Stomach (tissue), 4 donors: Measurements from ENCODE around the gene BBS1.

Experiments used
- EP300 ChIP-seq: sonication (generic); formaldehyde crosslinking; IDR thresholded peaks from one replicate; pipeline ENCODE4 v1.6.1; 2017; ENCODE audit warnings: antibody characterized with exemption
- TF ChIP-seq, protein P1 (sequence below), 7 experiments: fragments of 450-650 bp in 4 of 7; fragments of 200-600 bp in 3 of 7; sonication (generic) in 3 of 7; IDR thresholded peaks; one replicate each; pipeline ENCODE4 v1.5.1; 2016 to 2019; ENCODE audit warnings: antibody characterized with exemption in 7 of 7, control low read depth in 2 of 7, mild to moderate bottlenecking in 1 of 7

DNA sequence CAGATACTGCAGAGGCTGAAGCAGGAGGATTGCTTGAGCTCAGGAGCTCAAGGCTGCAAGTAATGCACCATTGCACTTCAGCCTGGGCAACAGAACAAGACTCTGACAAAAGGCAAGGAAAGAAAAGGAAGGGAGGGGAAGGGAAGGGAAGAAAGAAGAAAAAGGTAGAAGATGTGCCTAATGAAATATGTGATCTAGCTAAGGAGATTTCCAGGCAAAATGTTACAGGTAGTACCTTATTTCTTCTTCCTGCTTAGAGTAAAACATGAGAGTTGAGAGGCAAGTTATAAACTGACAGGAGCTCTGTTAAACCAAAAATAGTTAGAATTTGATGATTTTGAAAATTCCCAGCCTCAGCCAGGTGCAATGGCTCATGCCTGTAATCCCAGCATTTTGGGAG, 48.4 kb upstream of the BBS1 start:
- TF ChIP-seq EP300: no peak
- TF ChIP-seq, protein P1, sequence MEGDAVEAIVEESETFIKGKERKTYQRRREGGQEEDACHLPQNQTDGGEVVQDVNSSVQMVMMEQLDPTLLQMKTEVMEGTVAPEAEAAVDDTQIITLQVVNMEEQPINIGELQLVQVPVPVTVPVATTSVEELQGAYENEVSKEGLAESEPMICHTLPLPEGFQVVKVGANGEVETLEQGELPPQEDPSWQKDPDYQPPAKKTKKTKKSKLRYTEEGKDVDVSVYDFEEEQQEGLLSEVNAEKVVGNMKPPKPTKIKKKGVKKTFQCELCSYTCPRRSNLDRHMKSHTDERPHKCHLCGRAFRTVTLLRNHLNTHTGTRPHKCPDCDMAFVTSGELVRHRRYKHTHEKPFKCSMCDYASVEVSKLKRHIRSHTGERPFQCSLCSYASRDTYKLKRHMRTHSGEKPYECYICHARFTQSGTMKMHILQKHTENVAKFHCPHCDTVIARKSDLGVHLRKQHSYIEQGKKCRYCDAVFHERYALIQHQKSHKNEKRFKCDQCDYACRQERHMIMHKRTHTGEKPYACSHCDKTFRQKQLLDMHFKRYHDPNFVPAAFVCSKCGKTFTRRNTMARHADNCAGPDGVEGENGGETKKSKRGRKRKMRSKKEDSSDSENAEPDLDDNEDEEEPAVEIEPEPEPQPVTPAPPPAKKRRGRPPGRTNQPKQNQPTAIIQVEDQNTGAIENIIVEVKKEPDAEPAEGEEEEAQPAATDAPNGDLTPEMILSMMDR (IDR thresholded peaks at IDR 0.05): no peak
